Glutamatergic neuron (in vitro differentiated cells): ENCODE data around the gene SPEN. TPM values are rescaled to one million over a fixed set of nuclear protein-coding genes. Genes with fewer than 3 reads are reported as not detected.
"Not testable (repeated sequence)": the region's sequence is repeated elsewhere in the genome, so short reads cannot be mapped to it uniquely, and the experiment has no call there.

ENCODE experiments used
- DNase-seq: peaks from one replicate; pipeline ENCODE4 v3.0.0; 2022
- H3K27ac Mint-ChIP-seq: one replicate; pipeline ENCODE4 v1.8.0; 2020; ENCODE audit warnings: mild to moderate bottlenecking, mixed read lengths, inconsistent platforms; ENCODE audit not compliant: unreplicated experiment
- H3K27me3 Mint-ChIP-seq: one replicate; pipeline ENCODE4 v1.8.0; 2020; ENCODE audit warnings: mild to moderate bottlenecking, moderate library complexity, mixed read lengths, inconsistent platforms; ENCODE audit not compliant: unreplicated experiment
- H3K36me3 Mint-ChIP-seq: one replicate; pipeline ENCODE4 v1.8.0; 2020; ENCODE audit warnings: mild to moderate bottlenecking, mixed read lengths, inconsistent platforms; ENCODE audit not compliant: unreplicated experiment
- H3K4me1 Mint-ChIP-seq: one replicate; pipeline ENCODE4 v1.8.0; 2020; ENCODE audit warnings: mild to moderate bottlenecking, low read depth, mixed read lengths, inconsistent platforms; ENCODE audit not compliant: unreplicated experiment
- H3K4me3 Mint-ChIP-seq: one replicate; pipeline ENCODE4 v1.8.0; 2020; ENCODE audit warnings: mild to moderate bottlenecking, mixed read lengths, inconsistent platforms; ENCODE audit not compliant: unreplicated experiment
- H3K9me3 Mint-ChIP-seq: one replicate; pipeline ENCODE4 v1.8.0; 2020; ENCODE audit warnings: mild to moderate bottlenecking, moderate library complexity, mixed read lengths, inconsistent platforms; ENCODE audit not compliant: unreplicated experiment
- CTCF ChIP-seq: fragments of 200-600 bp; sonication (generic); IDR thresholded peaks from one replicate; pipeline ENCODE4 v1.5.0; 2021; ENCODE audit not compliant: partially characterized antibody, unreplicated experiment
- total RNA-seq: library from RNA; stranded (reverse); fragmentation: NEBNext Ultra II Directional; extraction: Animal tissue kit (Norgen Biotek cat#: 25700); gene quantifications from one replicate; pipeline ENCODE4 v1.2.1, GENCODE V29; 2021; ENCODE audit not compliant: unreplicated experiment

The SPEN gene
- total RNA-seq, 1 donor from 2014 or later: 52.4 TPM

- Mint-ChIP-seq H3K27me3 (peaks cover 2% of the 10 kb centered on the region), H3K4me3 (no peak overlapping the region), H3K27ac (no peak overlapping the region), H3K36me3 (no peaks in the 10 kb centered on the region), H3K4me1 (no peaks in the 10 kb centered on the region), H3K9me3 (peaks cover 3% of the 10 kb centered on the region)
- no peak for DNase-seq
- no peak for TF ChIP-seq CTCF
Measured at GRCh38 chr1:15918962-15919715, 71.6 kb downstream of the SPEN start.

GRCh38 chr1:15923241-15923640, 75.7 kb downstream of the SPEN start:
- H3K27me3 Mint-ChIP-seq: no peaks in the 10 kb centered on the region
- no peaks in the 10 kb centered on the region for H3K4me1 Mint-ChIP-seq
- DNase-seq: no peak
- no peak overlapping the region for H3K4me3 Mint-ChIP-seq
- TF ChIP-seq CTCF: no peak
- peaks cover 4% of the 10 kb centered on the region for H3K36me3 Mint-ChIP-seq
- H3K9me3 Mint-ChIP-seq: peaks cover 3% of the 10 kb centered on the region
- no peak overlapping the region for H3K27ac Mint-ChIP-seq

- H3K36me3 Mint-ChIP-seq: peaks cover 21% of the 10 kb centered on the region
- H3K27ac Mint-ChIP-seq, H3K9me3 Mint-ChIP-seq, H3K4me3 Mint-ChIP-seq, DNase-seq, H3K4me1 Mint-ChIP-seq, H3K27me3 Mint-ChIP-seq: not testable (repeated sequence)
Measured at GRCh38 chr1:15926448-15926847, 78.9 kb downstream of the SPEN start.

- Mint-ChIP-seq H3K27me3 (peaks cover 2% of the 10 kb centered on the region), H3K27ac (no peak overlapping the region), H3K4me3 (no peak overlapping the region), H3K4me1 (no peaks in the 10 kb centered on the region), H3K36me3 (peaks cover 21% of the 10 kb centered on the region), H3K9me3 (peaks cover 9% of the 10 kb centered on the region)
- no peak for DNase-seq
- TF ChIP-seq CTCF: no peak
Measured at GRCh38 chr1:15928971-15929965, 81.8 kb downstream of the SPEN start.

GRCh38 chr1:15931401-15931800, 83.9 kb downstream of the SPEN start:
- no peak for TF ChIP-seq CTCF
- no peaks in the 10 kb centered on the region for H3K4me1 Mint-ChIP-seq
- H3K4me3 Mint-ChIP-seq: no peak overlapping the region
- H3K9me3 Mint-ChIP-seq: peaks cover 12% of the 10 kb centered on the region
- DNase-seq: no peak
- no peak overlapping the region for H3K27ac Mint-ChIP-seq
- H3K27me3 Mint-ChIP-seq: peaks cover 2% of the 10 kb centered on the region
- H3K36me3 Mint-ChIP-seq: peaks cover 21% of the 10 kb centered on the region
